ENCODE results near the gene DHX8. TPM values are rescaled to one million over a fixed set of nuclear protein-coding genes. Genes with fewer than 3 reads are reported as not detected.

DHX8 gene
- total RNA-seq, 1 donor from 2014 or later, result 63.4 TPM

- Mint-ChIP-seq H3K4me3 (no peak overlapping the region), H3K4me1 (no peaks in the 10 kb centered on the region), H3K9me3 (no peaks in the 10 kb centered on the region), H3K27me3 (no peaks in the 10 kb centered on the region), H3K36me3 (ENCODE audit: low read depth) (peaks cover 85% of the 10 kb centered on the region), H3K27ac (no peak overlapping the region)
- TF ChIP-seq CTCF (IDR thresholded peaks at IDR 0.05), result no peak
- DNase-seq (no peak), ATAC-seq (ENCODE audit: low read depth) (no peak)
- ChIA-PET POLR2A (interaction anchor here (1.0 kb wide), 1 partner anchor 149 kb away, joined by 3 read pairs; no protein-coding TSS in a partner anchor), CTCF (no interaction called here)
- intact Hi-C loops (cut with micrococcal nuclease), result no loop called here
These were observed 33.4 kb downstream of the DHX8 start for GRCh38 chr17:43517161-43517560.

GRCh38 chr17:43517615-43518386 is 34.0 kb downstream of the DHX8 start:
- intact Hi-C loops (cut with micrococcal nuclease), result no loop called here
- no peaks in the 10 kb centered on the region for H3K4me1 Mint-ChIP-seq
- no peak overlapping the region for H3K27ac Mint-ChIP-seq
- H3K36me3 Mint-ChIP-seq (ENCODE audit: low read depth), result peaks cover 82% of the 10 kb centered on the region
- ChIA-PET CTCF (no interaction called here), POLR2A (interaction anchor here (1.0 kb wide), 1 partner anchor 150 kb away, joined by 3 read pairs; no protein-coding TSS in a partner anchor)
- TF ChIP-seq CTCF (IDR thresholded peaks at IDR 0.05), result no peak
- H3K27me3 Mint-ChIP-seq, result no peaks in the 10 kb centered on the region
- H3K4me3 Mint-ChIP-seq, result no peak overlapping the region
- H3K9me3 Mint-ChIP-seq, result no peaks in the 10 kb centered on the region
- ATAC-seq (ENCODE audit: low read depth) (no peak), DNase-seq (no peak)

GRCh38 chr17:43521389-43521788 is 37.6 kb downstream of the DHX8 start:
- intact Hi-C loops (cut with micrococcal nuclease), result no loop called here
- Mint-ChIP-seq H3K27me3 (no peaks in the 10 kb centered on the region), H3K9me3 (no peaks in the 10 kb centered on the region), H3K36me3 (ENCODE audit: low read depth) (peaks cover 88% of the 10 kb centered on the region), H3K4me1 (no peaks in the 10 kb centered on the region), H3K4me3 (no peak overlapping the region), H3K27ac (no peak overlapping the region)
- ATAC-seq (ENCODE audit: low read depth) (no peak), DNase-seq (no peak)
- TF ChIP-seq CTCF (IDR thresholded peaks at IDR 0.05), result no peak
- ChIA-PET POLR2A (no interaction called here), CTCF (interaction anchor here (0.9 kb wide), 1 partner anchor 37 kb away, joined by 3 read pairs; the partner anchor contains the start of gene DHX8)

- ChIA-PET POLR2A (interaction anchor here (0.7 kb wide), 1 partner anchor 16 kb away, joined by 8 read pairs; no protein-coding TSS in a partner anchor), CTCF (no interaction called here)
- Mint-ChIP-seq H3K27me3 (no peaks in the 10 kb centered on the region), H3K36me3 (ENCODE audit: low read depth) (peaks cover 67% of the 10 kb centered on the region), H3K9me3 (no peaks in the 10 kb centered on the region), H3K4me3 (no peak overlapping the region), H3K27ac (no peak overlapping the region), H3K4me1 (no peaks in the 10 kb centered on the region)
- DNase-seq (no peak), ATAC-seq (ENCODE audit: low read depth) (no peak)
- no peak for TF ChIP-seq CTCF (IDR thresholded peaks at IDR 0.05)
- intact Hi-C loops (cut with micrococcal nuclease), result no loop called here
These were observed 41.3 kb downstream of the DHX8 start for GRCh38 chr17:43524945-43525575.

GRCh38 chr17:43526886-43527648 is 43.3 kb downstream of the DHX8 start:
- ChIA-PET CTCF (no interaction called here), POLR2A (no interaction called here)
- no peak for ATAC-seq (ENCODE audit: low read depth)
- no peak for TF ChIP-seq CTCF (IDR thresholded peaks at IDR 0.05)
- Mint-ChIP-seq H3K27ac (no peak overlapping the region), H3K4me1 (no peaks in the 10 kb centered on the region), H3K9me3 (no peaks in the 10 kb centered on the region), H3K4me3 (no peak overlapping the region), H3K27me3 (no peaks in the 10 kb centered on the region), H3K36me3 (ENCODE audit: low read depth) (peaks cover 49% of the 10 kb centered on the region)
- no peak for DNase-seq
- intact Hi-C loops (cut with micrococcal nuclease), result no loop called here

Data from activated B cell treated with CpG ODN at 0.5 μM for 24 hours (primary cell).